ENCODE measurements around the gene CACHD1. TPM values are rescaled to one million over a fixed set of nuclear protein-coding genes. Genes with fewer than 3 reads are reported as not detected.

CACHD1 gene
- total and polyA plus RNA-seq, 9 donors: 9.7 to 14.7 (median 11.8) TPM

DNA sequence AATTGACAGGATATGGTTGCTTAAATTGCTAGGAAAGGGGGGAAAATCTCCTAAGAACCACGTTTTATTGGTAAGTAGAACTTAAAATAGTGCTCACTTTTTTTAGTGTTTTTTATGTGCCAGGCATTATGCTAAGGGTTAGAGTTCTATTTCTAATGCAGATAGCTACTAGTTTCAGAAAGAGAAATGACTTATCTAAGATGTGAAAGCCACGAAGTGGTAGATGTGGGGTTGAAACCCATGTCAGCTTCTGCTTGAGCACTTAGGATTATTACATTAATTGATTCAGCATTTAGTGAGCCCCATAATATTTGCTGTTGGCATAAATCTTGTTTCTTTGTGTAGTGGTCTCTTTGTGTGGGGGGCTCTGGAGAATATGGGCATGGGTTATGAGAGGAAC is 24.7 kb downstream of the CACHD1 start:
- no peaks in the 10 kb centered on the region for H3K27me3 ChIP-seq (ENCODE audit: control insufficient read depth, insufficient read depth, low read length)
- no peak overlapping the region for H3K4me3 ChIP-seq (ENCODE audit: low read length)
- H3K36me3 ChIP-seq (ENCODE audit: control insufficient read depth, insufficient read depth, low read length): no peaks in the 10 kb centered on the region
- WGBS (ENCODE audit: insufficient coverage): no CpG with 5 or more reads among the region's 2 CpGs
- no peak overlapping the region for H3K27ac ChIP-seq (ENCODE audit: low read length)
- H3K9me3 ChIP-seq (replicated peaks; ENCODE audit: control insufficient read depth, low read depth, low read length): no peaks in the 10 kb centered on the region
- DNase-seq: no peak
- no peaks in the 10 kb centered on the region for H3K4me1 ChIP-seq (ENCODE audit: control insufficient read depth, insufficient read depth, low read length)

- H3K27ac ChIP-seq (ENCODE audit: low read length): no peak overlapping the region
- no peaks in the 10 kb centered on the region for H3K4me1 ChIP-seq (ENCODE audit: control insufficient read depth, insufficient read depth, low read length)
- H3K27me3 ChIP-seq (ENCODE audit: control insufficient read depth, insufficient read depth, low read length): no peaks in the 10 kb centered on the region
- H3K4me3 ChIP-seq (ENCODE audit: low read length): no peak overlapping the region
- no CpG with 5 or more reads among the region's 1 CpG for WGBS (ENCODE audit: insufficient coverage)
- no peak for DNase-seq
- no peaks in the 10 kb centered on the region for H3K36me3 ChIP-seq (ENCODE audit: control insufficient read depth, insufficient read depth, low read length)
- no peaks in the 10 kb centered on the region for H3K9me3 ChIP-seq (replicated peaks; ENCODE audit: control insufficient read depth, low read depth, low read length)
Measured at GRCh38 chr1:64495878-64496277, 25.9 kb downstream of the CACHD1 start.

GRCh38 chr1:64496606-64497005 is 26.7 kb downstream of the CACHD1 start:
- Histone ChIP-seq H3K4me3 (ENCODE audit: low read length) (no peak overlapping the region), H3K36me3 (ENCODE audit: control insufficient read depth, insufficient read depth, low read length) (no peaks in the 10 kb centered on the region), H3K27me3 (ENCODE audit: control insufficient read depth, insufficient read depth, low read length) (no peaks in the 10 kb centered on the region), H3K27ac (ENCODE audit: low read length) (no peak overlapping the region), H3K4me1 (ENCODE audit: control insufficient read depth, insufficient read depth, low read length) (no peaks in the 10 kb centered on the region), H3K9me3 (replicated peaks; ENCODE audit: control insufficient read depth, low read depth, low read length) (no peaks in the 10 kb centered on the region)
- DNase-seq: no peak
- WGBS (ENCODE audit: insufficient coverage): no CpG with 5 or more reads among the region's 4 CpGs

- peaks cover 2% of the 10 kb centered on the region for H3K4me1 ChIP-seq (ENCODE audit: control insufficient read depth, insufficient read depth, low read length)
- H3K9me3 ChIP-seq (replicated peaks; ENCODE audit: control insufficient read depth, low read depth, low read length): no peaks in the 10 kb centered on the region
- H3K27me3 ChIP-seq (ENCODE audit: control insufficient read depth, insufficient read depth, low read length): no peaks in the 10 kb centered on the region
- H3K27ac ChIP-seq (ENCODE audit: low read length): no peak overlapping the region
- WGBS (ENCODE audit: insufficient coverage): 83% methylated on average over 1 of the region's 4 CpGs
- H3K36me3 ChIP-seq (ENCODE audit: control insufficient read depth, insufficient read depth, low read length): no peaks in the 10 kb centered on the region
- no peak overlapping the region for H3K4me3 ChIP-seq (ENCODE audit: low read length)
- DNase-seq: peak; percentile 43
Measured at GRCh38 chr1:64497088-64497883, 27.4 kb downstream of the CACHD1 start.

DNA sequence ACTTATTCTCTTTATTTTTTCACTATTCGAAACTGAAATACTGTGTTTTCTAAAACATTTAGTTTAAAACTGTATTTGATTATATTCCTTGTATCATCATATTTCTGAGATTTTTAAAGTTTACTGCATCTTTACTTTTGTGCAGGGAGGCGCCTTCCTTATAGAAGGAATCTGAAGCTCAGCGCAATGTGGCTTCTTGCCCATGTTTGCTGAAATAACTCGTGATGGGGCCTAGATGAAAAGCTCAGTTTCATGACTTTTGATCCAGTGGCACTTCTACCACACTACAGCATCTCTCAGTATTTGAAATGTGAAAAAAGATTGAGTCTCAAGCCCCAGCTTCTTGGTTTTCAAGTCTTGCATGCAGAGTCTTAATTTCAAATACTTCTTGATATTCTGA is 28.4 kb downstream of the CACHD1 start:
- H3K27me3 ChIP-seq (ENCODE audit: control insufficient read depth, insufficient read depth, low read length): no peaks in the 10 kb centered on the region
- no peak for DNase-seq
- no peaks in the 10 kb centered on the region for H3K9me3 ChIP-seq (replicated peaks; ENCODE audit: control insufficient read depth, low read depth, low read length)
- no peak overlapping the region for H3K27ac ChIP-seq (ENCODE audit: low read length)
- WGBS (ENCODE audit: insufficient coverage): no CpG with 5 or more reads among the region's 4 CpGs
- H3K4me3 ChIP-seq (ENCODE audit: low read length): no peak overlapping the region
- no peaks in the 10 kb centered on the region for H3K36me3 ChIP-seq (ENCODE audit: control insufficient read depth, insufficient read depth, low read length)
- H3K4me1 ChIP-seq (ENCODE audit: control insufficient read depth, insufficient read depth, low read length): peaks cover 2% of the 10 kb centered on the region

DNA sequence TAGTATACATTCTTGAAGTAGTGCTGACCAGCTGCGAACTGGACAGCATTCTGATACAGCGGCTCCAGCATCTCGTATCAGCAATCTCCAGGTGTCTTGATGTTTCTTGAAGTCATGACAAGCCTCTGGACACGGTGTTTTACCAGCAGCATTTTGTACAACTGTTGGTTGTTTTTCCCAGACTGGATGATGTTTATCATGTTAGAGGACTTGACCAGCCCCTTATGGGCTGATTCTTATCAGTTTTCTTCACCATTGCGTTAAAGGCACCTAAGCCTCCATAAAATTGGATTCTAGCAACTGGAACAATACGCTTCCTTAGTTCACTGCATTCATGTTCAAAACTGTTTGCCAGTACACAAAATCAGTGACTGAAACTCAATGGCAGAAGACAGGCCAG is 29.1 kb downstream of the CACHD1 start:
- WGBS (ENCODE audit: insufficient coverage): 63% methylated on average over 3 of the region's 6 CpGs
- no peaks in the 10 kb centered on the region for H3K9me3 ChIP-seq (replicated peaks; ENCODE audit: control insufficient read depth, low read depth, low read length)
- H3K4me1 ChIP-seq (ENCODE audit: control insufficient read depth, insufficient read depth, low read length): peaks cover 2% of the 10 kb centered on the region
- no peak overlapping the region for H3K4me3 ChIP-seq (ENCODE audit: low read length)
- H3K27ac ChIP-seq (ENCODE audit: low read length): no peak overlapping the region
- H3K27me3 ChIP-seq (ENCODE audit: control insufficient read depth, insufficient read depth, low read length): no peaks in the 10 kb centered on the region
- H3K36me3 ChIP-seq (ENCODE audit: control insufficient read depth, insufficient read depth, low read length): no peaks in the 10 kb centered on the region
- DNase-seq: no peak

DNA sequence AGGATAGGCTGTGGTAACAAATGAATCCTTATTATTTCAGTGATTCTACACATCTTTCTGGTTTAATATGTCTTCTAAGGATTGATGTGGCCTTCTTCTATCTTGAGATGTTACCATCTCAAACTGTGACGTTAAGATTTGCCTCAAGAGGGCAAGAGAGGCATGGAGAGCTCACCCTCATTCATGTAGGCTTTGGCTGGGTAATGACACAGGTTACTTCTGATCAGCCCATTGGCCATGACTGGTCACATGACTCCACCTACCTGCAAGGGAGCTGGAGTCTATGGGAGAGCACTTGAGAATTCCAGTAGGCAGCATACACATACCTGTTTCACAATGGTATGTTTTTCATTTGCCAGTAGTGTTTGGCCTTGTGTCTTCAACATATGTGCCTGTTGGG is 30.0 kb downstream of the CACHD1 start:
- Histone ChIP-seq H3K4me3 (ENCODE audit: low read length) (no peak overlapping the region), H3K9me3 (replicated peaks; ENCODE audit: control insufficient read depth, low read depth, low read length) (no peaks in the 10 kb centered on the region), H3K27me3 (ENCODE audit: control insufficient read depth, insufficient read depth, low read length) (no peaks in the 10 kb centered on the region), H3K4me1 (ENCODE audit: control insufficient read depth, insufficient read depth, low read length) (peaks cover 4% of the 10 kb centered on the region), H3K27ac (ENCODE audit: low read length) (no peak overlapping the region), H3K36me3 (ENCODE audit: control insufficient read depth, insufficient read depth, low read length) (no peaks in the 10 kb centered on the region)
- WGBS (ENCODE audit: insufficient coverage): no CpG with 5 or more reads among the region's 1 CpG
- no peak for DNase-seq

GRCh38 chr1:64502083-64502482 is 32.2 kb downstream of the CACHD1 start:
- DNase-seq: peak; percentile 33

DNA sequence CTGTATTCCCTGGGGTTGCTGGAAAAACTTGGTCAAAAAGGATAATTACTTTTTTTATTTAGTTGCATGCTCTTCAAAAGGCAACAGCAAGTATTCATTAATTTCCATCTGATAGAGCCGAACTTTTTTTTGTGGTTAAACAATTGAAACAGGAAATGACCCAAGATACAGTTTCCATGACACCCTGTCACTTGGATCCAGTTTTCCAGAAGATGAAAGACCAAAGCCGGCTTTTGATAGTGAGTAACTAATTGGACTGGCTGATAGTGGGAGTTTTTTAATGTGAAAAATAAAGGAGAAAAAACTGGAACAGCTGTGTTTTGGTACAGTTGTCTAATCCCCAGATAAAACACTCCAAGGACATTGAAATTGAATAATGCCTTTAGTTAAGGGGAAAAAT is 33.0 kb downstream of the CACHD1 start:
- H3K4me3 ChIP-seq (ENCODE audit: low read length): no peak overlapping the region
- peaks cover 12% of the 10 kb centered on the region for H3K4me1 ChIP-seq (ENCODE audit: control insufficient read depth, insufficient read depth, low read length)
- H3K27ac ChIP-seq (ENCODE audit: low read length): peak overlapping the region; percentile 43
- no peaks in the 10 kb centered on the region for H3K9me3 ChIP-seq (replicated peaks; ENCODE audit: control insufficient read depth, low read depth, low read length)
- no CpG with 5 or more reads among the region's 2 CpGs for WGBS (ENCODE audit: insufficient coverage)
- no peaks in the 10 kb centered on the region for H3K27me3 ChIP-seq (ENCODE audit: control insufficient read depth, insufficient read depth, low read length)
- H3K36me3 ChIP-seq (ENCODE audit: control insufficient read depth, insufficient read depth, low read length): no peaks in the 10 kb centered on the region
- DNase-seq: peak; percentile 66

More at GRCh38 chr1:64502083-64502482, 32.2 kb downstream of the CACHD1 start:
- Histone ChIP-seq H3K36me3 (ENCODE audit: control insufficient read depth, insufficient read depth, low read length) (no peaks in the 10 kb centered on the region), H3K4me1 (ENCODE audit: control insufficient read depth, insufficient read depth, low read length) (peaks cover 12% of the 10 kb centered on the region), H3K27me3 (ENCODE audit: control insufficient read depth, insufficient read depth, low read length) (no peaks in the 10 kb centered on the region), H3K27ac (ENCODE audit: low read length) (peak overlapping the region; percentile 33), H3K9me3 (replicated peaks; ENCODE audit: control insufficient read depth, low read depth, low read length) (no peaks in the 10 kb centered on the region), H3K4me3 (ENCODE audit: low read length) (no peak overlapping the region)
- WGBS (ENCODE audit: insufficient coverage): no CpG with 5 or more reads among the region's 1 CpG

- 0% methylated on average over 9 of the region's 51 CpGs for WGBS (ENCODE audit: insufficient coverage)
- Histone ChIP-seq H3K27me3 (ENCODE audit: control insufficient read depth, insufficient read depth, low read length) (no peaks in the 10 kb centered on the region), H3K9me3 (replicated peaks; ENCODE audit: control insufficient read depth, low read depth, low read length) (no peaks in the 10 kb centered on the region), H3K4me1 (ENCODE audit: control insufficient read depth, insufficient read depth, low read length) (peaks cover 13% of the 10 kb centered on the region), H3K36me3 (ENCODE audit: control insufficient read depth, insufficient read depth, low read length) (no peaks in the 10 kb centered on the region), H3K4me3 (ENCODE audit: low read length) (peak overlapping the region; percentile 38), H3K27ac (ENCODE audit: low read length) (no peak overlapping the region)
- peak; percentile 27 for DNase-seq
Measured at GRCh38 chr1:64505232-64505943, 35.5 kb downstream of the CACHD1 start.

Data from muscle of leg (tissue), 11 donors.